Measurements from ENCODE around the gene KCNE1.

The KCNE1 gene

GRCh38 chr21:34533938-34534337 lies 21.9 kb upstream of the KCNE1 start:
- no peak for TF ChIP-seq POLR2A (IDR thresholded peaks at IDR 0.05; ENCODE audit: extremely low read depth, insufficient read length)
- TF ChIP-seq MAX (IDR thresholded peaks at IDR 0.05; ENCODE audit: low read depth, low read length): no peak
- TF ChIP-seq CTCF (IDR thresholded peaks at IDR 0.05; ENCODE audit: low read depth, low read length): no peak
- no peak for TF ChIP-seq MYC (IDR thresholded peaks at IDR 0.05; ENCODE audit: low read depth, low read length)
- no peak overlapping the region for H3K4me3 ChIP-seq (ENCODE audit: low read depth, low read length)
- DNase-seq (ENCODE audit: low read depth): no peak

- no peak for DNase-seq (ENCODE audit: low read depth)
- no peak for TF ChIP-seq POLR2A (IDR thresholded peaks at IDR 0.05; ENCODE audit: extremely low read depth, insufficient read length)
- no peak for TF ChIP-seq CTCF (IDR thresholded peaks at IDR 0.05; ENCODE audit: low read depth, low read length)
- TF ChIP-seq MYC (IDR thresholded peaks at IDR 0.05; ENCODE audit: low read depth, low read length): no peak
- TF ChIP-seq MAX (IDR thresholded peaks at IDR 0.05; ENCODE audit: low read depth, low read length): no peak
- H3K4me3 ChIP-seq (ENCODE audit: low read depth, low read length): no peak overlapping the region
Measured at GRCh38 chr21:34531399-34531798, 19.4 kb upstream of the KCNE1 start.

- no peak overlapping the region for H3K4me3 ChIP-seq (ENCODE audit: low read depth, low read length)
- DNase-seq (ENCODE audit: low read depth): no peak
- TF ChIP-seq CTCF (IDR thresholded peaks at IDR 0.05; ENCODE audit: low read depth, low read length) (no peak), MAX (IDR thresholded peaks at IDR 0.05; ENCODE audit: low read depth, low read length) (no peak)
Measured at GRCh38 chr21:34530261-34530660, 18.3 kb upstream of the KCNE1 start.

- no peak overlapping the region for H3K4me3 ChIP-seq (ENCODE audit: low read depth, low read length)
- no peak for DNase-seq (ENCODE audit: low read depth)
- TF ChIP-seq MAX (IDR thresholded peaks at IDR 0.05; ENCODE audit: low read depth, low read length) (no peak), CTCF (IDR thresholded peaks at IDR 0.05; ENCODE audit: low read depth, low read length) (no peak), MYC (IDR thresholded peaks at IDR 0.05; ENCODE audit: low read depth, low read length) (no peak), POLR2A (IDR thresholded peaks at IDR 0.05; ENCODE audit: extremely low read depth, insufficient read length) (no peak)
Measured at GRCh38 chr21:34528131-34528561, 16.1 kb upstream of the KCNE1 start.

- no peak for DNase-seq (ENCODE audit: low read depth)
Measured at GRCh38 chr21:34526618-34527290, 14.7 kb upstream of the KCNE1 start.

More at GRCh38 chr21:34526618-34527290, 14.7 kb upstream of the KCNE1 start:
- H3K4me3 ChIP-seq (ENCODE audit: low read depth, low read length): no peak overlapping the region
- TF ChIP-seq MAX (IDR thresholded peaks at IDR 0.05; ENCODE audit: low read depth, low read length): no peak
- TF ChIP-seq POLR2A (IDR thresholded peaks at IDR 0.05; ENCODE audit: extremely low read depth, insufficient read length): no peak
- no peak for TF ChIP-seq MYC (IDR thresholded peaks at IDR 0.05; ENCODE audit: low read depth, low read length)
- no peak for TF ChIP-seq CTCF (IDR thresholded peaks at IDR 0.05; ENCODE audit: low read depth, low read length)

Data from NB4 (cell line).